IPS-18c (cell line): Measurements from ENCODE around the gene FAM199X.
"Not testable (repeated sequence)": the region's sequence is repeated elsewhere in the genome, so short reads cannot be mapped to it uniquely, and the experiment has no call there.

Source experiments
- H3K4me3 ChIP-seq: 2 replicates; pipeline ENCODE4 v1.7.0; 2013; ENCODE audit warnings: low read depth, mild to moderate bottlenecking, low read length, moderate library complexity; ENCODE audit not compliant: insufficient read depth
- H3K9me3 ChIP-seq: one replicate; pipeline ENCODE4 v1.6.1; 2013; ENCODE audit warnings: mild to moderate bottlenecking, low read length, moderate library complexity; ENCODE audit not compliant: control insufficient read depth, insufficient read depth

The FAM199X gene

GRCh38 chrX:104172788-104173187 is 6.5 kb downstream of the FAM199X start:
- H3K9me3 ChIP-seq: no peaks in the 10 kb centered on the region
- H3K4me3 ChIP-seq: no peak overlapping the region

- Histone ChIP-seq H3K9me3 (no peaks in the 10 kb centered on the region), H3K4me3 (no peak overlapping the region)
These were observed 7.6 kb downstream of the FAM199X start for GRCh38 chrX:104173841-104174240.

GRCh38 chrX:104183685-104184084 is 17.4 kb downstream of the FAM199X start:
- no peaks in the 10 kb centered on the region for H3K9me3 ChIP-seq
- H3K4me3 ChIP-seq: no peak overlapping the region

GRCh38 chrX:104187931-104188330 is 21.7 kb downstream of the FAM199X start:
- no peaks in the 10 kb centered on the region for H3K9me3 ChIP-seq
- H3K4me3 ChIP-seq: no peak overlapping the region

GRCh38 chrX:104189837-104190236 is 23.6 kb downstream of the FAM199X start:
- no peak overlapping the region for H3K4me3 ChIP-seq
- no peaks in the 10 kb centered on the region for H3K9me3 ChIP-seq

GRCh38 chrX:104193485-104193884 is 27.2 kb downstream of the FAM199X start:
- H3K9me3 ChIP-seq: no peaks in the 10 kb centered on the region
- no peak overlapping the region for H3K4me3 ChIP-seq

- H3K9me3 ChIP-seq: no peaks in the 10 kb centered on the region
- H3K4me3 ChIP-seq: no peak overlapping the region
These were observed 28.8 kb downstream of the FAM199X start for GRCh38 chrX:104195013-104195412.

GRCh38 chrX:104195489-104196084 is 29.3 kb downstream of the FAM199X start:
- Histone ChIP-seq H3K4me3 (no peak overlapping the region), H3K9me3 (no peaks in the 10 kb centered on the region)

- Histone ChIP-seq H3K4me3 (no peak overlapping the region), H3K9me3 (no peaks in the 10 kb centered on the region)
These were observed 39.3 kb downstream of the FAM199X start for GRCh38 chrX:104205548-104205947.

GRCh38 chrX:104211187-104211586 is 44.9 kb downstream of the FAM199X start:
- H3K9me3 ChIP-seq: no peaks in the 10 kb centered on the region
- no peak overlapping the region for H3K4me3 ChIP-seq

GRCh38 chrX:104230060-104230459 is 63.8 kb downstream of the FAM199X start:
- not testable (repeated sequence) for H3K9me3 ChIP-seq, H3K4me3 ChIP-seq
